NCI-H1048 (cell line): Measurements from ENCODE around the gene HELZ.
A peak's percentile ranks its signal among the peaks of the same experiment; 100 is the strongest.
"Not testable (repeated sequence)": the region's sequence is repeated elsewhere in the genome, so short reads cannot be mapped to it uniquely, and the experiment has no call there.

Source experiments
- DNase-seq: peaks from one replicate; lab custom pipeline; 2025; lab: John Stamatoyannopoulos, UW

The HELZ gene

DNA sequence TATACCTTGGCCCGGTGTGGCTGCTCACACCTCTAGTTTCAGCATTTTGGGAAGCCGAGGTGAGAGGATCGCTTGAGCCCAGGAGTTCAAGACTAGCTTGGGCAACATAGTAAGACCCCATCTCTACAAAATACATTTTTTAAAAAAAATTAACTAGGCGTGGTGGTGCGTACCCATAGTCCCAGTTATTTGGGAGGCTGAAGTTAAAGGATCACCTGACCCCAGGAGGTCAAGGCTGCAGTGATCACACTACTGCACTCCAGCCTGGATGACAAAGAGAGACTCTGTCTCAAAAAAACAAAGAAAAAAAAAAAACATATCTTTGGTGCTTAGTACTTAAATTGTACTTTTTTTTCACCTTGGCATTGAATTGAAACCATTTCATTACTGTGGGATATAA, 101.7 kb downstream of the HELZ start:
- no peak for DNase-seq

DNA sequence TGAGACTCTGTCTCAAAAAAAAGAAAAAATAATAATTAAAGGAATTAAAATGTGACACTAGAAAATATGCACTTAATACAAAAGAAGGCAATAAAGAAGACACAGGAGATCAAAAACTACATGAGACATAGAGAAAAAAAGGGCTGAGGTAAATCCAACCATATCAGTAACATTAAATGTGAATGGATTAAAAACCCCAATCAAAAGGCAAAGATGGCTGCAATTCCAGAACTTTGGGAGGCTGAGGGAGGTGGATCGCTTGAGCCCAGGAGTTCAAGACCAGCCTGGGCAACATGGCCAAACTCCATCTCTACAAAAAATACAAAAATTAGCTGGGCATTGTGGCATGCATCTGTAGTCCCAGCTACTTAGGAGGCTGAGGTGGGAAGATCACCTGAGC, 103.0 kb downstream of the HELZ start:
- DNase-seq = not testable (repeated sequence)

DNA sequence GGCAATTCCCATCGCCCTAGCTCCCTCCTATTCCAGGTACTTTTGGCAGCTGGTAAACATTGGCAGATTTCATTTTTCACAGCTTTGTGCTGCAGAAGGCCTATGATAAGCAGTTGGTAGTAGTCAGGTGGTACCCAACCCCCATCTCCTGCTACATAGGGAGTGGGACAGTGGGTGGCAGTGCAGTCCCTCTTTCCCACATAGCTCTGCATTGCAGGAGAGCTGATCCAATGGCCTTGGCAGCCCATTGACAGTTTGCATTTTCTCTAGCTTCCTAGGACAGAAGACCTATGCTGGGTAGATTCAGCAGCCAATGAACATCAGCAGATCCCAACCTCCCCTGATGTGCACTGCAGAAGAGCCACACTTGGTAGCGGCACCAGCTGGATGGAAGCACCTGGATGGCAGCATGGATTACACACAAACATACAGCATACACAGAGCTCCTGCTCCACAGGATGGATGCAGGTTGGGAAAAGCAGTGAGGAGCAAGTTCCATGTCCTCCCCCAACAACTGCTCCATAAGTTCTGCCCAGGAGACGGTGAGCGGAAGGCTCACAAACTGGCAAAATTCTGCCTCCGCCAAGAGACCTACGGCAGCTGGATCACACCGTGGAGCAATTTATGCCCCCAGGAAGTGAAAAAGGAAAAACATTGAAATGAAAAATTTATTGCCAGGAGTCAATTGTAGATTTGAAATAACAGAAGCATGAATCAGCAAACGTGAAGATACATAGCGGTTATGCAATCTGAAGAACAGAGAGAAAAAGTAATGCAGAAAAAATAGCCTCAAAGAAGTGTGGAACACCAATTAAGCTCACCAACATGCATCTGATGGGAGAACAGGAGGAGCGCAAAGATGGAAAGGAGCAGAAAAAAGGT, 105.0 kb downstream of the HELZ start:
- no peak for DNase-seq

DNA sequence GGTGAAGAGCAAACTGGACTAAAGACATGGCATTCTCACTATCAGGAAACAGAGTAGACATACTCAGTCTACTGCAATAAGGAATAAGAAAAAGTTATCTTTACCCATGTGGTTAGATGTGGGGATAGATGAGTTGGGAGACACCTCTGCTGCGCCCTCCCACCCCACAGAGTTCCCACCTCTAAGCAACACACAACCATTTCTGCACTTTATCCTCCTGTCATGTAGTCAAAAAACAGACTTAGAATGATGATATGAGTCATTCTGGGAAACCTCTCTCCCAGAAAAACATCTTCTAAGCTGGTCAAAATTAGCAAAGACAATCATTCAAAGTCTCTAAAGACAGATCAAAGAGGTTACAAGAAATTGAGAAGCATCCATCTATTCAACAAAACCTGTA, 105.7 kb downstream of the HELZ start:
- no peak for DNase-seq

DNA sequence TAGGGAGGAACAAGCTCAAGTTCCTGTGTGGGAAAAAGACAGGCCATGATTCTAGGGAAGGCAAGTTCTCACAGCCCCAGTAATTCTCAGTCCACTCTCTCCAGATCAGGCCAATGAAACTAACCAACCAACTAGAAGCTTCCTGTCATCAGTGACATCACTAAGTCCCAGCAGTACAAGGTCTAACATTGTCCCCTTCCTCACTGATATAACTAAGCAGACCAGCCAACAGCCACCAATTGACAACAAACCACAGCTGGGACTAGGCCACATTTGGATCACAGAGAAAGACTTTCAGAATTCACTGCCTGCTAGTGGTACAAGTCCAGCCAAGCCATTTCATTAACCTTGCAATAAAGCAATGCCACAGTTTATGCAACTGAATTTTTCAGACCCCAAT, 106.6 kb downstream of the HELZ start:
- no peak for DNase-seq

DNA sequence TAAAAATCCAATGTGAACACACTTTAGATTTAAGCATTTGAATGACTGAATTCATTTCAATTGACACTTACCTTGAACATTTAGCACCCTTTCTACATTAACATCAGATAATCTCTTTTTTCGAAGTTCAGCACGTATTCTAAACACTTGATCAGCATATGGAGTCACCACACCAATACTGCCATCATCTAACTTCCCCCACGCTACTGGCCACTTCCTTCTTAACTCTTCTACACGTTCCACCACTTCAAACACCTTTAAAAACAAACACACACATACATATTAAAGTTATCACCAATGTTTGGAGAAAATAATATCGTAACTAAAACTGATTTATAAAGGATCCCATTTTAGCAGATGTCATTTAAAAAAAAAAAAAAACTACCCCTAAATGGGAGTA, 107.1 kb downstream of the HELZ start:
- DNase-seq = no peak

DNA sequence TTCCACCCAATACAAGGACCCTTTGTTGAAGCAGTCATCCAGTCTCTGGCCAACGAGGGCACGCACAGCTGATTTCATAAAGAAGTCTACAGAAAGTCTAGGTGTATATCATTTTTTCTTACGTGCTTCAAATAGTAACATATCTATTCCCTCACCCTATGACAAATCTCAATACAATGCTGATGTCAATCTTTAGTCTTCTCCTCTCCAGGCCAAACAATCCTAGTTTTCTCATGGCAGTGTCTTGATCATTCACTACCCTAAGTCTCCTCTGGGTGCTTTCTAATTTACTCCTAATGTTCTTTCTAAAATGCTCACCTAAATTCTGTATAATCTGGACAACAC, 108.0 kb downstream of the HELZ start:
- DNase-seq = no peak

DNA sequence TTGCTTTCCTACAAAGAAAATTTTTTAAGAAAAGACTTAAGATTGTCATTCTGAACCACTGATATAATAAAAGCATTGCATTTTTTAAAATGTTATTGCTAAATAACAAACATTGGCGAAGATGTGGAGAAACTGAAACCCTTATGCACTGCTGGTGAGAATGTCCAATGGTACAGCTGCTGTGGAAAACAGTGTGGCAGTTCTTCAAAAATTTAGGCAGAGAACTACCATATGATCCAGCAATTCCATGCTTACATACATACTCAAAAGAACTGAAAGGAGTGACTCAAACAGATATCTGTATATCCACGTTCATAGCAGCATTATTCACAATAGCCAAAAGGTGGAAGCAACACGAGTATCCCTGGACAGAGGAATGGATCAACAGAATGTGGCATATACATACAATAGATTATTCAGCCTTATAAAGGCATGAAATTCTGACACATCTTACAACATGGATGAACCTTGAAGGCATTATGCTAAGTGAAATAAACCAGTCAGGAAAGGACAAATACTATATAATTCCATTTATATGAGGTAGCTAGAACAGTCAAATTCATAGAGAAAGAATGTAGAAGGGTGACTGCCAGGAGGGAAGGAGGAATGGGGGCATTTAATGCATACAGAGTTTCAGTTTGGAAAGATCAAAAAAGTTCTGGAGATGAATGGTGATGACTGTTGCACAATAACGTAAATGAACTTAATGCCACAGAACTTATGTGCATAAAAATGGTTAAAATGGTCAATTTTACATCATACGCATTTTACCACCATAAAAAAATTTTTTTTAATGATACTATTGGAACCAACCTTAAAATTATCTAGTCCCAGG, 108.6 kb downstream of the HELZ start:
- no peak for DNase-seq

DNA sequence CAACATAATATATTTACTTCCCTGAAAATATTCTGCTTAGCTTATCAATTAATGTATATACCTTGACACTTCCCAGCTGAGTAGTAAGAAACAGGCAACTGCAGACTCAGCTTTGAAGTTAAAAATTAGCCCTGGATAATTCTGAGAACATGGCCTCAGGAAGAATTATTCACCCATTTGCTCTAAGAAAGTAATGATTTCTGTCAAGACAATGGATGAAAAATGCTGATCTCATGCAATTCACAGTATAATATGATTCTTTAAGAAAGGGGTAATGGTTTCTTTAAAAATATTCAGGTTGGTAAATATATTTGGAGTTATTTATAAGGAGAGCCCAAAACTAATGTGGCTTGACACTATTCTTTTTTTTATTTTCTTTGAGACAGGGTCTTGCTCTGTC, 111.8 kb downstream of the HELZ start:
- no peak for DNase-seq

DNA sequence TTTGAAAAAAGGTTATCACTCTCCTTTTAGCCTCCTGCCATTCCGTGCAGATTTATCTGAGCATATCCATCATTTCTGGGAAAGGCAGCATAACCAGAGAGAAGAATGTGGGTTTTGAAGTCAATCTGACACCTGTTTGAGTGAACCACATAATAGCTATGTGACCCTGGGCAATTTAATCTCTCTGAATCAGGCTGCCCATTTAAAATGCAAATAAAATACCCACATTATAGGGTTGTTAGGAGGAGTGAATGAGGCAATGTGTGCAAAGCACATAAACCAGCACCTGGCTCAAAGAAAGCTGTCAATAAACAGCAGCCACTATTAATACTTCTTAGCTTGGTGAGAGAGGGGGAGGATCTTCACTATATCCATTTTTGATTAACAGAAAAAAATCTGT, 112.6 kb downstream of the HELZ start:
- peak; percentile 30 for DNase-seq

DNA sequence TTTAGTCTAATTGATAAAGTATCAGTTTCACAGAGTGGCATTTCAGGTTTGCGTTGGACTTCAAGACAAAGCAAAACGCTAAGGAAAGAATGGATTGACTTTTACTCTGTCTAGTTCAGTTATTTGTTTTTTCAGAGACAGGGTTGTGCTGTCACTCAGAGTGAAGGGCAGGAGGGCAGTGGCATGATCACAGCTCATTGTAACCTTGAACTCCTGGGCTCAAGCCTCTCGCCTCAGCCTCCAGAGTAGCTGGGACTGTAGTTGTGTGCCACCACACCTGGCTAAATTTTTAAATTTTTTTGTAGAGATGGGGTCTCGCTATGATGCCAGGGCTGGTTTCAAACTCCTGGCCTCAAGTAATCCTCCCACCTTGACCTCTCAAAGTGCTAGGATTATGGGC, 114.2 kb downstream of the HELZ start:
- DNase-seq = no peak

DNA sequence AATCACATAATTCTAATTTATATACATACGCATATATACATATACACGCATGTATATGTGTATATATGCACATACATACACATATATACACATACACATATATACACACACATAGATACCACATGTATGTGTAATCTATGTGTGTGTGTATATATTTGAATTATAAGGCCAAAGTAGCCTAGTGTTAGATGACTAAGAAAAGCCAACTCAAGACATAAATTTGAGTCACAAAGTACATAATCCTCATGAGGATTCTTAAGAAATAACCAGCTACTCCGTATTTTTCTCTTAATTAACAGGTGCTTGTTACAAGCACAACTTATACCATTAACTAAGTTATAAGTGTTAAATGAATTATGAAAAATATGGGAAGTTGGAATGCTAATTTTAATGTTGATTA, 115.7 kb downstream of the HELZ start:
- DNase-seq = no peak

DNA sequence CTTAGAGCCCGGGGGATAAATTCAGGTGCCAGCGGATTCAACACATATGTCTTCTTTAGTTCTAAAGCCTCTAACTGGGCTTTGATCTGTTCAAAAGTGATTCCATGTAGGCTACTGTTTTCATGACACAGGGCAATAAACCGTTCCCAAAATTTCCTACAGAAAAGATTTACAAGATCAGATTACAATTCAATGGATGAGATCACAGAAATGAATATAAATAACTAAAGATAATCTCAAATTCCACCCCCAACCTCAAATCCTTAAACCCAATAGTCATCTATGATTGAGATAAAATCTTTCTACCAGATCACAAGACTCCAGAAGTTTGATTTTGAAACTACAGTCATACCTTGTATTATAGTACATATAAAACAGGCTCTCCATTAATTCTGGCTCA, 116.3 kb downstream of the HELZ start:
- no peak for DNase-seq

DNA sequence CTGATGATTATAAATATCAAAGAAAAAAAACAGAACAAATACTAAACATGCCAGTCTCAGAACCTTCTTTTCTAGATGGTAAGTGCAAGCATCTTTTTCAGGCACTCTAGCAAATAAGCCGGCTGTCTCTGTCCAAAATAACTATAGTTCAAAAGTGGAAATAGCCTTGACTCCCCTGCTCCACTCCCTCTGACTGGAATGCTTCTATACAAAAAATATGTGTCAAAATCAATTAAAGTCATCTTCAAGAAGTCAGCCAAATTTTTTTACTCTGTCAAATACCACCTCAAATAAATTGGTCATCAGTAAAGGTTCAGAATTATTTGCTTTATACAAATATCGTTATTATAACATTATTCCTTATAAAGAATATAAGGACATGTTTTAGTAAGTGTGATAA, 117.1 kb downstream of the HELZ start:
- no peak for DNase-seq

DNA sequence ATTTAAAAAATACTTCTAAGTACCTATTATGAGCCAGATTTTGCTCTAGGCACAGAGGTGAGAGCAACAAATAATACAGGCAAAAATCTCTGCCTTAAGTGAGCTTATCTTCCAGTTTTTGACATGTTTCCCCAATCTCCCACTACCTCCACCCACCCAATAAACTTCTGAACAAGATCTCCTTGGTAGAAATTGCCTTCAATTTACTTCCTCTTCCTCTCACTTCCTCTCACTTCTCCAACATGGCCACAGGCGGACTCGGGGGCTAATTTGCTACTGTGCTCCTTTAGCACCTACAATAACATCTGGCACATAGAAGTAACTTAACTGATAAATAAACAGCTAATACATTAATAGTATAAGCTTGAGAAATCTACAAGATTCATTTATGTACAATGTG, 118.0 kb downstream of the HELZ start:
- no peak for DNase-seq

DNA sequence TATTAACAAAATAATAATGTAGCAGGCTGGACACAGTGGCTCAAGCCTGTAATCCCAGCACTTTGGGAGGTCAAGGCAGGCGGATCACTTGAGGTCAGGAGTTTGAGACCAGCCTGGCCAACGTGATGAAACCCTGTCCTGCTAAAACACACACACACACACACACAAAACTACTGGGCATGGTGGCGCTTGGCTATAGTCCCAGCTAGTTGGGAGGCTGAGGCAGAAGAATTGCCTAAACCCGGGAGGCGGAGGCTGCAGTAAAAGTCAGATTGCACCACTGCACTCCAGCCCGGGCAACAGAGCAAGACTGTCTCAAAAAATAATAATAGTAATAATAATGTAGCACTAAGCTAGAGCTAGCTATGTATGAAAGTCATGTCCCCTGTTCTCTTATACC, 118.5 kb downstream of the HELZ start:
- DNase-seq = not testable (repeated sequence)

DNA sequence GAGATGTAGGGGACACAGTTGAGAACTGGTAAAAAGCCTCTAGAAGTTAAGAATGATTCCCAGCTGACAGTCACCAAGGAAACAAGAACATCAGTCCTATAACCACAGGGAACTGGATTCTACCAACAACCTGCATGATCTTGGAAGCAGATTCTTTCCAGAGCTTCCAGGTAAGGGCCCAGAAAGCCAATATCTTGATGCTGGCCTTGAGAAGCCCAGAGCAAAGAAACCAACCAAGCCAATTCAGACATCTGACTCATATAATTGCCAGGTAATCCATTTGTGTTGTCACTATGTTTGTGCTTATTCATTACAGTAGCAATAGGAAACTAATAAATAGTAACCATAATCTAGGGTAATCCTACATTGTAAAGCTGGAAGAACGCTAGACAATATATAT, 119.1 kb downstream of the HELZ start:
- DNase-seq = no peak

DNA sequence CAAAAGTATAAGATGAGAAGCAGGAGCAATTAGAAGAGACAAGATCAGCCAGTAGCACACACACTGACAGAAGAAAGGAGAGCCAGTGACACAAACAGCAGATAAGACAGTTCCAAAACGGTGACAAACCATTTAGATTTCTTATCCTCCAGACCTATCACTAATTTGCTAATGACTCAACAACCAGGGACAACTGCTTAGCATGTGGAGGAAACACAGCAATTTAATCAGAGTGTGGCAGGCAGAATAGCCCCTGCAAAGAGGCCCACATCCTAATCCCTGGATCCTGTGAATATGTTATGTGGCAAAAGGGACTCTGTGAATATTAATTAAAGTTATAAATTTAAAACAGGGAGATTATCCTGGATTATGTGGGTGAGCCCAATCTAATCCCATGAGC, 119.6 kb downstream of the HELZ start:
- no peak for DNase-seq

DNA sequence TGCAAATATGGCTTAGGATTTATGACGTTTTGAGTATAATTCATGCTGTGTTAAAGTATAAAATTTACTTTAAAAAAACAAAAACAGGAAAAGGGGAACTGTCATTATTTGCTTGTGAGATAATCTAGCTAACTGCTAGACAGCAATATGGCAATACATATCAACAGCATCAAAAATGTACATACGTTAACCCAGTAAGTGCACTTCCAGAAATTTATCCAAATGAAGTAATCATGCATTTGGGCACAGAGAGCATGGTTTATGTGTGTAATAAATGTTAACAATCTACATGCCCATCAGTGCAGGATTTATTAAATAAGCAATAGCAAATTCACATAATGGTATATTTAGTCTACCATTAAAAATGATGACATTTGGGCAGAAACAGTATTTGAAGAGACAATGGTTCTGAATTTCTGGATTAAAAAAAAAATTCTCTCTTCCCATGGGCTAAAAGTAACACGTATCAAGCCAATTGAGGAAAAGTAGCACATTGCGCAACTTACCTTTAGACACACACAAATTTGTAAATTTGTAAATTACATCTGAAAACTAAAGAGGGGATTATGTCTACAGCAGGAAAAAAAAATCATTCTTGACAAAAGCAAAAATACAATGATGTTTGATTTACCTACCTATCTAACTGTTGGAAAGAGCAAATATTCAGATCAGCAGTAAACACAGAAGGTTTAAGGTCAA, 120.4 kb downstream of the HELZ start:
- DNase-seq = no peak

DNA sequence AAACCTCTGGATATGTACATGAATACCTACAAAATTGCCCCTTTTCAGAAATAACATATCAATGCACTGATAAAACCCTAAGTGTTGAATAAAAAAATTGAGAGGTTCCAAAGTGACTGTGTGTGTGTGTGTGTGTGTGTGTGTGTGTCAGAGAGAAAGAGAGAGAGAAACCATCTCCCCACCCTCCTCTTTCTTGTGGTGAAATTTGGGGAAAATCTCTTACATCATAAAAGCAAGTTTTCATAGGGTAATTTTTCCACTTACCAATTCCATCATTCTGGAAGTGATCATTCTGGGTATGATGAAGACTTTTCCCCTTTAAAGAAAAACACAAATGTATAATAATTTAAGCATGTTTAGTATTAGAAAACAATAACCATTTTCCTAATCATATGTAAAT, 121.3 kb downstream of the HELZ start:
- no peak for DNase-seq

DNA sequence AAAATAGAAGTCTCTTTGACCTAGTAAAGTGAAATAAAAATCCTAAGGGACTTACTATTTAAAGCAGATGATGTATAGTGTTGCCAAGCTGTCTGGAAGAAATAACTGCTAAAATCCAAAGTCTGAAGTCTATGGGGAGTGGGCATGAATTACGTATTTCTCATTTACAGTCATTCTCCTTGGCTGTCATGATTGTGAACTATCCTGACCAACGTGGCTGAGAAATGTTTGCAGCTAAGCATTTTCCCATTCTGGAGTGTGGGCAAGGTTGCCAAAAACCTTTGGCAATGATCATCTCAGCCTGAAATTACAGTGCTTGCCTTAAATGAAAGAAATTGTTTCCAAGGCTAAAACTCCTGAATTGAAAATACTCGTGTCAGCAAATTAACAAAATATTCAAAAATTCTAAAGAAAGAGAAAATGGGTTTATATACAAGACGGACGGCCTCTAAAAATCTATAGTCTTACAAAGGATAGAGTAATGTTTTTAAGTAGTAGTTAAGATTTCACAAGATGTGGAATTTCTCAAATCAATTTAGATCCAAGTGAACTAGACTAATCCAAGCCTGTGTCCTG, 123.6 kb downstream of the HELZ start:
- DNase-seq = no peak

DNA sequence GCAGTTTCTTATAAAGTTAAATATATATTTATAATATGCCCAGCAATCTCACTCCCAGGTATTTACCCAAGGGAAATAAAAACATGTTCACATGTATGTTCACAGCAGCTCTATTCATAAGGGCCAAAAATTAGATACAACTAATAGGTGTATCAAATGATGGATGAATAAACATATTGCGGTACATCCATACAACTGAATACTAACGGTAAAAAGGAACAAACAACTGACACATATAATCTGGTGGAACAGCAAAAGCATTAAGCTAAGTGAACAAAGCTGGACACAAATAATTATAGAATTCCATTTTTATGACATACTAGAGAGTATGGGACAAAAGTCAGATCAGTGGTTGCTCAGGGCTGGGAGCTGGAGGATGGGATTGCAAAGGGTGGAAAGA, 125.9 kb downstream of the HELZ start:
- no peak for DNase-seq
